ENCODE data around the gene AGGF1. TPM values are rescaled to one million over a fixed set of nuclear protein-coding genes. Genes with fewer than 3 reads are reported as not detected.

AGGF1 gene
- total RNA-seq, 1 donor from 2014 or later, result 10.4 TPM

DNA sequence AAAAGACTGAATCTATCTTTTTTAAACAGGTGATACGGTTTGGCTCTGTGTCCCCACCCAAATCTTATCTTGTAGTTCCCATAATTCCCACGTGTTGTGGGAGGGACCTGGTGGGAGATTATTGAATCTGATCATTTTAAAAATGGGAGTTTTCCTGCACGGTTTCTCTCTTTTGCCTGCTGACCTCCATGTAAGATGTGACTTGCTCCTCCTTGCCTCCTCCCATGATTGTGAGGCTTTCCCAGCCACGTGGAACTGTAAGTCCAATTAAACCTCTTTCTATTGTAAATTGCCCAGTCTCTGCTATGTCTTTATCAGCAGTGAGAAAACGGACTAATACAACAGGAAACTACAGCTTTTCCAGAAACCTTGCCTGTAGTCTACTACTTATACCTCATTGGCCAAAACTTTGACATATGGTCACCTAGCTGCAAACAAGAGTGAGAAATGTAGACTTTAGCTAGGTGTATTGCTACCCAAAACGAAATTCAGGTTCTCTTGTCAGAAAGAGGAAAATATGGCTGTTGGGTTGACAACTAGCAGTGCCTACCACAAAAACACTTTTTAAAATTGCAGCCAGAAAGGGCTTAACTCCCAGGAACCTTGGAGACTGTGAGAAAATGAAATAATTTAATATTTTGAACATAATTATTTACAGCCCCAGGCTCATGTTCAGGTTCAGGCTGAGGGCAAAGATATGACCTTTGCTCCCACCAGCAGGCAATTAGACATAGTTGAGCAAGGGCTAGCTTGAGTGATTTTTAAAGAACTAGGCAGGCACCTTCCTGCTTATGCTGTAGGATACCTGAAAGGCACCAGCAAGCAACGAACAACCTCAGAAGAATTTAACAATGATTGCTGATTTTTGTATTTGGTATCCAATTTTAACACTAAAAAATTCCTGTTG, 7.4 kb upstream of the AGGF1 start:
- no peaks in the 10 kb centered on the region for H3K9me3 ChIP-seq (ENCODE audit: control insufficient read depth in 3 of 3, low read length in 3 of 3)

DNA sequence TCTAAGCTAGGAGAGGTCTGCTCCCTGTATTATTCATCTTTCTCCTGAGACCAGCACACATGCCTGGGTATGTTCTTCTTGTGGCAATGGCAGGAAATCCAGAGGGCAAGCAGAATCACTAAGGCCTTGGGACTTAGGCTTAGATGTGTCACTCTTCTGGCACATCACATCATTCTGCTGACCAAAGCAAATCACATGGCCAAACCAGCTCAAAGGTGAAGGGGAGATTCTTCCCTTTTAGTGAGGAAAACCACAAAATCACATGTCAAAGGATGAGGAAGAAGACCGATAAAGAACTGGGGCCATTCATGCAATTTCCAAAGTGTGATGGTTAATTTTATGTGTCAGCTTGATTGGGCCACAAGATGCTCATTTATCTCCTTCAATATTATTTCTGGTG, 5.7 kb upstream of the AGGF1 start:
- Histone ChIP-seq H3K27ac (ENCODE audit: low read depth, low read length) (no peak overlapping the region), H3K9me3 (ENCODE audit: control insufficient read depth in 3 of 3, low read length in 3 of 3) (peaks cover 0 to 3% (median 0%) of the 10 kb centered on the region in 3 donors), H3K36me3 (ENCODE audit: control insufficient read depth in 3 of 3, insufficient read depth in 3 of 3, low read length in 3 of 3) (no peaks in the 10 kb centered on the region), H3K9ac (ENCODE audit: low read depth in 1 of 3, low read length in 3 of 3) (no peak overlapping the region), H3K27me3 (ENCODE audit: control insufficient read depth in 3 of 3, insufficient read depth in 3 of 3, low read length in 3 of 3) (peaks cover 0 to 4% (median 3%) of the 10 kb centered on the region in 3 donors), H3K4me1 (ENCODE audit: control insufficient read depth in 3 of 3, insufficient read depth in 3 of 3, low read length in 3 of 3) (no peaks in the 10 kb centered on the region), H3K4me3 (ENCODE audit: low read length in 3 of 3) (no peak overlapping the region)

More for the DNA sequence above, 7.4 kb upstream of the AGGF1 start:
- H3K27me3 ChIP-seq (ENCODE audit: control insufficient read depth in 3 of 3, insufficient read depth in 3 of 3, low read length in 3 of 3), result peaks cover 4 to 7% (median 7%) of the 10 kb centered on the region in 3 donors
- H3K27ac ChIP-seq (ENCODE audit: low read depth, low read length), result no peak overlapping the region
- no peaks in the 10 kb centered on the region for H3K4me1 ChIP-seq (ENCODE audit: control insufficient read depth in 3 of 3, insufficient read depth in 3 of 3, low read length in 3 of 3)
- no peak overlapping the region for H3K4me3 ChIP-seq (ENCODE audit: low read length in 3 of 3)
- no peak overlapping the region for H3K9ac ChIP-seq (ENCODE audit: low read depth in 1 of 3, low read length in 3 of 3)
- H3K36me3 ChIP-seq (ENCODE audit: control insufficient read depth in 3 of 3, insufficient read depth in 3 of 3, low read length in 3 of 3), result no peaks in the 10 kb centered on the region

DNA sequence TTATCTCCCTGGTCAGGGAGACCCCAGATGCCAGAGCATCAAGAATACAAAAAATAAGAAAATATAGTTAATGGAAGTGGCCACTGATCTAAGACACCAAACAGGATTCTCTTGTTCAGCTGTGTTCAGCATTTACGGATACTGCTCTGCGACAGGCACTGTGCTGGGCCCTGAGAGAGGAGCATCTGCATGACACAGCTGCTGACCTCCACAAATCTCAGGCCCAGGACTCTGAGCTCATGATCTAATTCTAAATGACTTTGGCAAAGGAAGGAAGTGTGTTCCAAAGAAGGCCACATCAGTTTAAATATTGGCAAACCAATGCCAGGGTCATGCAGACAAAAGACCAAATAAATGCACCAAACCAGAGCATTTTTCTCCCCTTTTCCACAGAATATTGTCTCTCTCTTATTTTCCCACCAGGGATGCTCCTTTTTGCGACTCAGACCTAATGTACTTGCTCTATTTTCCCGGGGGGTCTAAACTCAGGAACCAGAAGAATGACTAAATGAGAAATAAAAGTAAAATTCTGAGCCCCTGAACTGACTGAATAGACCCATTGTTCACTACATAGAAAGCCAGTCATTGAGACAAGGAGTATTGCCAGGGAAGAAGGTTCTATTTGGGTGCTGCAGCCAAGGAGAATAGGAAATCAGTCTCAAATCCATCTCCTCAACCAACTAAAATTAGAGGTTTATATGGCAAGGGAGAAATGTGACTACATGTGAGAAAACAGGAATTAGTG, 1.4 kb upstream of the AGGF1 start:
- no peak overlapping the region for H3K9ac ChIP-seq (ENCODE audit: low read depth in 1 of 3, low read length in 3 of 3)
- H3K27ac ChIP-seq (ENCODE audit: low read depth, low read length), result no peak overlapping the region
- no peaks in the 10 kb centered on the region for H3K27me3 ChIP-seq (ENCODE audit: control insufficient read depth in 3 of 3, insufficient read depth in 3 of 3, low read length in 3 of 3)
- peaks cover 0 to 2% (median 0%) of the 10 kb centered on the region in 3 donors for H3K36me3 ChIP-seq (ENCODE audit: control insufficient read depth in 3 of 3, insufficient read depth in 3 of 3, low read length in 3 of 3)
- peaks cover 8 to 13% (median 9%) of the 10 kb centered on the region in 3 donors for H3K4me1 ChIP-seq (ENCODE audit: control insufficient read depth in 3 of 3, insufficient read depth in 3 of 3, low read length in 3 of 3)
- H3K4me3 ChIP-seq (ENCODE audit: low read length in 3 of 3), result peak overlapping the region in 1 of 3 donors; percentile 93
- peaks cover 0 to 3% (median 0%) of the 10 kb centered on the region in 3 donors for H3K9me3 ChIP-seq (ENCODE audit: control insufficient read depth in 3 of 3, low read length in 3 of 3)

DNA sequence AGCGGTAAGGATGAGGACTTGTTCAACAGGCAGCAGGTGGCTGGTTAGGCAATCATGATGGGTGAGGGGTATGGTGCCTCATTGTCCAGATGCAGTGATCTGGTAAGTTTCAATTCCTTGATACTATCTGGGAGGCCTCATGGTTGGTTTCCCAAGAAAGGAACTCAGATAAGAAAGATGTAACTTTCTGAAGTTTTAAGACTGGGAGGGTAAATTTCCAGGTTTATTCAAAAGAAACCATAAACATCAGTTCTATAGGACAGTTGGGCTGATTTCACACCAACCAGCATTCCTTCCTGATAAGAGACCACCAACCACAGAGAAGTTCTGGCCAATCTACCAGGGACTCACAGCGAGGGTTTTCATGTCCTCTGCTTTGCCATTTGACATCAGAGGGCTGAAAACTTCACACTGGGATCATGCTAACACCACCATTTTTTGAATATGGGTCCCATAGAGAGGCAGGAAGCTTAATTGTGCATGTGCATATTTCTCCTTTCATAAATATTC, 773 bp upstream of the AGGF1 start:
- Histone ChIP-seq H3K36me3 (ENCODE audit: control insufficient read depth in 3 of 3, insufficient read depth in 3 of 3, low read length in 3 of 3) (peaks cover 0 to 2% (median 0%) of the 10 kb centered on the region in 3 donors), H3K4me3 (ENCODE audit: low read length in 3 of 3) (peak overlapping the region; percentile 88 to 94 (median 93)), H3K4me1 (ENCODE audit: control insufficient read depth in 3 of 3, insufficient read depth in 3 of 3, low read length in 3 of 3) (peaks cover 8 to 13% (median 9%) of the 10 kb centered on the region in 3 donors), H3K27me3 (ENCODE audit: control insufficient read depth in 3 of 3, insufficient read depth in 3 of 3, low read length in 3 of 3) (no peaks in the 10 kb centered on the region), H3K9me3 (ENCODE audit: control insufficient read depth in 3 of 3, low read length in 3 of 3) (peaks cover 0 to 3% (median 0%) of the 10 kb centered on the region in 3 donors), H3K9ac (ENCODE audit: low read depth in 1 of 3, low read length in 3 of 3) (peak overlapping the region in 1 of 3 donors; percentile 96), H3K27ac (ENCODE audit: low read depth, low read length) (peak overlapping the region; percentile 88)

DNA sequence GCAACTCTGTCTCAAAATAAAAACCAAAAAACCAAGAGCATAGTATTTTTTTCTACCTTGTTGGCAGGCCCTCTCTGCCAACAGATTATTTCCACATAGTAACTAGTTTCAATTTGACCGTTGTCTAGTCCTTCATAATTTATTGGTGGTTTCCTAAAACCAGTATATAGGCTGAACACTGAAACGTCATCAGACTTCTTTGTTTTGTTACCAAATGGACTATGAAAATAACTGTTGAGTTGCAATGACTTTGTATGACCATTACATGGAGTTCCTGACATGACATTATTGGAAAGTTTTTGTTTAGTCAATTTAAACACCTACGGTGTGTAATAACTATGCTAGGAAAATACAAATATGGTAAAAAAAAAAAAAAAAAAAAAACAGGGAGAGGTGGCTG, 1.7 kb downstream of the AGGF1 start:
- Histone ChIP-seq H3K4me3 (ENCODE audit: low read length in 3 of 3) (no peak overlapping the region), H3K36me3 (ENCODE audit: control insufficient read depth in 3 of 3, insufficient read depth in 3 of 3, low read length in 3 of 3) (peaks cover 2 to 20% (median 12%) of the 10 kb centered on the region in 3 donors), H3K9me3 (ENCODE audit: control insufficient read depth in 3 of 3, low read length in 3 of 3) (peaks cover 0 to 3% (median 0%) of the 10 kb centered on the region in 3 donors), H3K27me3 (ENCODE audit: control insufficient read depth in 3 of 3, insufficient read depth in 3 of 3, low read length in 3 of 3) (no peaks in the 10 kb centered on the region), H3K4me1 (ENCODE audit: control insufficient read depth in 3 of 3, insufficient read depth in 3 of 3, low read length in 3 of 3) (peaks cover 8 to 13% (median 9%) of the 10 kb centered on the region in 3 donors), H3K9ac (ENCODE audit: low read depth in 1 of 3, low read length in 3 of 3) (no peak overlapping the region), H3K27ac (ENCODE audit: low read depth, low read length) (no peak overlapping the region)

DNA sequence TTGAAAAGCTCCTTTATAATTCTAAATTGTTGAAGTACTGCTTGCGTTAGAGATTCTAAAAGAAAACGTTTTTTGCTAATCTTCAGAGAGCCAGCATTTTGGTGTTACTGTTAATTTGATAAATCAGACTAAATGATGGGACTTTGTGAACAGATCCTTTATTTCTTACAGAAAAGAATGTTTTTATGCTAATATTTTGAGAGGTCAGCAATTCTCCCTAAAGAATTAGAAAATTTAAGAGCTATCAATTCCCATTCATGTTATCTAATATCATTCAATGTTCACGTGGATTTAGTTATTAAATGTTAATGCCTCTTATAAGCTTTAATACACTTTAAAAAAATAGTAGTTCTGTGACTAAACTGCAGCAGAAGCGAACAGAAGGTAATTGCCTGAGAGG, 2.4 kb downstream of the AGGF1 start:
- H3K27ac ChIP-seq (ENCODE audit: low read depth, low read length), result no peak overlapping the region
- no peaks in the 10 kb centered on the region for H3K27me3 ChIP-seq (ENCODE audit: control insufficient read depth in 3 of 3, insufficient read depth in 3 of 3, low read length in 3 of 3)
- H3K4me1 ChIP-seq (ENCODE audit: control insufficient read depth in 3 of 3, insufficient read depth in 3 of 3, low read length in 3 of 3), result peaks cover 8 to 13% (median 9%) of the 10 kb centered on the region in 3 donors
- H3K9me3 ChIP-seq (ENCODE audit: control insufficient read depth in 3 of 3, low read length in 3 of 3), result peaks cover 0 to 3% (median 0%) of the 10 kb centered on the region in 3 donors
- H3K4me3 ChIP-seq (ENCODE audit: low read length in 3 of 3), result no peak overlapping the region
- peaks cover 2 to 25% (median 16%) of the 10 kb centered on the region in 3 donors for H3K36me3 ChIP-seq (ENCODE audit: control insufficient read depth in 3 of 3, insufficient read depth in 3 of 3, low read length in 3 of 3)
- H3K9ac ChIP-seq (ENCODE audit: low read depth in 1 of 3, low read length in 3 of 3), result no peak overlapping the region

DNA sequence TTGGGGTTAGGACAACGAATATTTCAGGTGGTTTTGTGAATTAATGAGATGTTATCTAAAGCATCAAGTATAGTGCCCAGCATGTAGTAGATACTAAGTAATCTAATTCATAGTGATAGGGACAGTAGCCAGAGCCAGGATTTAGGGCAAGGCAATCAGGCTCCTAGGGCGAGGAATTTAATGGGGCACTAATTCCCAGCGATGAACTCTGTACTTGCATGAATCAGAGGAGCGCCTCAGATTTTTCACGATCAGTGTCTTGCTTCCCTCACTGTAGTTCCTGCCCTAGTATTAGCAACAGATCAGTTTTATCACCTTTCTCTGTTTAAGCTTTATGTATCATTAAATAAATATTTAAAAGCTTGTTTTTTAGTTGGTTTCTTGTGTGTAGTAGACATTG, 3.1 kb downstream of the AGGF1 start:
- H3K4me3 ChIP-seq (ENCODE audit: low read length in 3 of 3), result no peak overlapping the region
- H3K27me3 ChIP-seq (ENCODE audit: control insufficient read depth in 3 of 3, insufficient read depth in 3 of 3, low read length in 3 of 3), result no peaks in the 10 kb centered on the region
- no peak overlapping the region for H3K9ac ChIP-seq (ENCODE audit: low read depth in 1 of 3, low read length in 3 of 3)
- peaks cover 2 to 28% (median 17%) of the 10 kb centered on the region in 3 donors for H3K36me3 ChIP-seq (ENCODE audit: control insufficient read depth in 3 of 3, insufficient read depth in 3 of 3, low read length in 3 of 3)
- no peak overlapping the region for H3K27ac ChIP-seq (ENCODE audit: low read depth, low read length)
- peaks cover 0 to 3% (median 0%) of the 10 kb centered on the region in 3 donors for H3K9me3 ChIP-seq (ENCODE audit: control insufficient read depth in 3 of 3, low read length in 3 of 3)
- peaks cover 8 to 13% (median 9%) of the 10 kb centered on the region in 3 donors for H3K4me1 ChIP-seq (ENCODE audit: control insufficient read depth in 3 of 3, insufficient read depth in 3 of 3, low read length in 3 of 3)

DNA sequence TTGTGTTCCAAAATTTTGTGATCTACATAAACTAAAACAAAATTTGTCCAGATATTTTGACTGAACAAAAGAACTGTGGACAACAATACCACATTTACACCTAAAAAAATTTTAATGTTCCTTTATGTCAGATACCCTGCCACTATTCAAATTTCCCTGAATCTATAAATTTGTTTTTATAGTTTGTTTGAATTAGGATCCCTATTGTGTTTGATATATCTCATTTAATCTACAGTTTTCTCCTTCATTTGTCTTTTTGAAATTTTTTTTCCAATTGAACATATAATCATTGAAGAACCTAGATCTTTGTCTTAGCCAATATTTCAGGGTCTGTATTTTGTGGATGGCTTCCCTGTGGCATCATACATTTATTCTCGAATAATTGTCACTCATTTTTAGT, 5.7 kb downstream of the AGGF1 start:
- Histone ChIP-seq H3K27me3 (ENCODE audit: control insufficient read depth in 3 of 3, insufficient read depth in 3 of 3, low read length in 3 of 3) (no peaks in the 10 kb centered on the region), H3K27ac (ENCODE audit: low read depth, low read length) (no peak overlapping the region), H3K36me3 (ENCODE audit: control insufficient read depth in 3 of 3, insufficient read depth in 3 of 3, low read length in 3 of 3) (peaks cover 7 to 44% (median 19%) of the 10 kb centered on the region in 3 donors), H3K4me1 (ENCODE audit: control insufficient read depth in 3 of 3, insufficient read depth in 3 of 3, low read length in 3 of 3) (peaks cover 4 to 6% (median 4%) of the 10 kb centered on the region in 3 donors), H3K9me3 (ENCODE audit: control insufficient read depth in 3 of 3, low read length in 3 of 3) (no peaks in the 10 kb centered on the region), H3K4me3 (ENCODE audit: low read length in 3 of 3) (no peak overlapping the region), H3K9ac (ENCODE audit: low read depth in 1 of 3, low read length in 3 of 3) (no peak overlapping the region)

DNA sequence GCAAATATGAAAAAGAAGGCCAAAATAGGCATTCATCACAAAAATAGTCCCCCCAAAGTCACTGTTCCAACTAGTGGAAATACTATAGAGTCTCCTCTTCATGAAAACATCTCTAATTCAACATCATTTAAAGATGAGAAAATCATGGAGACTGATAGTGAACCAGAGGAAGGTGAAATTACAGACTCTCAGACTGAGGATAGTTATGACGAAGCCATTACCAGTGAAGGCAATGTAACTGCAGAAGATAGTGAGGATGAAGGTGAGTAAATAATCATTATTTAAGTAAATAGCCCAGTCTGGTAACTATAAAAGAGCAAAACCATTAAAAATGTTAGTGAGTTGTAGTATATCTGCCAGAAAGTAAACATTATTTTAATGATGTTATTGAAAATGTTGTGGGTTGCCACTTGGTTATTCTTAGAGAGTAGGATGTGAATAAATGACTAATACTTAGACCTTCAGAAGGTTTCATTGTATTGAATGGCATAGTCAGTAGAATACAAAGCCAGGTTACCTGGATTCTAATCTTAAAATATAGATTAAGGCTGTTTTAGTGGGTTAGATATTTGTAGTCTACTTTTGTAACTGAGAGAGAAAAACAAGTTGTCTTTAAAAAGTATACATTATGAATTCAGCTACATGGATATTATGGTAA, 16.3 kb downstream of the AGGF1 start:
- Histone ChIP-seq H3K4me3 (ENCODE audit: low read length in 3 of 3) (no peak overlapping the region), H3K9me3 (ENCODE audit: control insufficient read depth in 3 of 3, low read length in 3 of 3) (no peaks in the 10 kb centered on the region), H3K27ac (ENCODE audit: low read depth, low read length) (no peak overlapping the region), H3K36me3 (ENCODE audit: control insufficient read depth in 3 of 3, insufficient read depth in 3 of 3, low read length in 3 of 3) (peaks cover 12 to 28% (median 25%) of the 10 kb centered on the region in 3 donors), H3K9ac (ENCODE audit: low read depth in 1 of 3, low read length in 3 of 3) (no peak overlapping the region), H3K4me1 (ENCODE audit: control insufficient read depth in 3 of 3, insufficient read depth in 3 of 3, low read length in 3 of 3) (no peaks in the 10 kb centered on the region), H3K27me3 (ENCODE audit: control insufficient read depth in 3 of 3, insufficient read depth in 3 of 3, low read length in 3 of 3) (no peaks in the 10 kb centered on the region)

All from skeletal muscle tissue (tissue), 4 donors.